ENCODE measurements around the gene LRRIQ1. TPM values are rescaled to one million over a fixed set of nuclear protein-coding genes. Genes with fewer than 3 reads are reported as not detected.

The LRRIQ1 gene
- total RNA-seq, 1 experiment from 2014 or later, result 0.36 TPM

GRCh38 chr12:85281636-85282312 is 245.6 kb downstream of the LRRIQ1 start:
- no peak for DNase-seq
- Histone ChIP-seq H3K9me3 (no peaks in the 10 kb centered on the region), H3K27me3 (no peaks in the 10 kb centered on the region)

GRCh38 chr12:85283560-85283959 is 247.4 kb downstream of the LRRIQ1 start:
- Histone ChIP-seq H3K27me3 (no peaks in the 10 kb centered on the region), H3K36me3 (no peaks in the 10 kb centered on the region), H3K9me3 (no peaks in the 10 kb centered on the region), H3K4me3 (peak overlapping the region; percentile 79)
- peak; percentile 16 for DNase-seq

More at GRCh38 chr12:85281636-85282312, 245.6 kb downstream of the LRRIQ1 start:
- Histone ChIP-seq H3K4me3 (peak overlapping the region; percentile 79), H3K36me3 (no peaks in the 10 kb centered on the region)

Other genes starting within 250 kb of the LRRIQ1 start
- gene SLC6A15, start 123.6 kb upstream of the LRRIQ1 start, total RNA-seq (2014; rRNA removed; shearing (Covaris generic); ENCODE audit: low replicate concordance), result 0.30 and 1.5 TPM in 2 replicates
- not detected in 2 replicates for gene TSPAN19, start 74 bp upstream of the LRRIQ1 start, total RNA-seq (2014; rRNA removed; shearing (Covaris generic); ENCODE audit: low replicate concordance)
- 1.2 and 4.0 TPM in 2 replicates for gene ALX1, start 243.9 kb downstream of the LRRIQ1 start, total RNA-seq (2014; rRNA removed; shearing (Covaris generic); ENCODE audit: low replicate concordance)